ENCODE measurements around the gene SPP1.

The SPP1 gene

GRCh38 chr4:87953826-87954225, 21.7 kb upstream of the SPP1 start:
- DNase-seq (ENCODE audit: low read depth in 2 of 2) = no peak

- DNase-seq (ENCODE audit: low read depth in 2 of 2) = no peak
Measured at GRCh38 chr4:87956501-87956900, 19.0 kb upstream of the SPP1 start.

- no peak for DNase-seq (ENCODE audit: low read depth in 2 of 2)
Measured at GRCh38 chr4:87957061-87957460, 18.5 kb upstream of the SPP1 start.

DNA sequence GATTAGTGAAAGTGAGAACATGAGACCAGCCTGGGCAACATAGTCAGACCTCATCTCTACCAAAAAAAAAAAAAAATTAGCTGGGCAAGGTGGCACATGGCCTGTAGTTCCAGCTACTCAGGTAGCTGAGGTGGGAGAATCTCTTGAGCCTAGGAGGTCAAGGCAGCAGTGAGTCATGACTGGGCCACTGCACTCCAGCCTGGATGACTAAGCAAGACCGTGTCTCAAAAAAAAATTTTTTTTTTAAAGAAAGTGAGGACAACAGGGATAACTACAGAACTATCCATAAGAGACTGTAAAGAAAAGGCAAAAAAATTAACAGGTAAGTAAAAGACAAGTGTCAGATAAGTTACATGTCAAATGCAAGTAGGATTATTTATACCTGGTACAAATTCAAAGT, 13.5 kb upstream of the SPP1 start:
- DNase-seq (ENCODE audit: low read depth in 2 of 2) = no peak

DNA sequence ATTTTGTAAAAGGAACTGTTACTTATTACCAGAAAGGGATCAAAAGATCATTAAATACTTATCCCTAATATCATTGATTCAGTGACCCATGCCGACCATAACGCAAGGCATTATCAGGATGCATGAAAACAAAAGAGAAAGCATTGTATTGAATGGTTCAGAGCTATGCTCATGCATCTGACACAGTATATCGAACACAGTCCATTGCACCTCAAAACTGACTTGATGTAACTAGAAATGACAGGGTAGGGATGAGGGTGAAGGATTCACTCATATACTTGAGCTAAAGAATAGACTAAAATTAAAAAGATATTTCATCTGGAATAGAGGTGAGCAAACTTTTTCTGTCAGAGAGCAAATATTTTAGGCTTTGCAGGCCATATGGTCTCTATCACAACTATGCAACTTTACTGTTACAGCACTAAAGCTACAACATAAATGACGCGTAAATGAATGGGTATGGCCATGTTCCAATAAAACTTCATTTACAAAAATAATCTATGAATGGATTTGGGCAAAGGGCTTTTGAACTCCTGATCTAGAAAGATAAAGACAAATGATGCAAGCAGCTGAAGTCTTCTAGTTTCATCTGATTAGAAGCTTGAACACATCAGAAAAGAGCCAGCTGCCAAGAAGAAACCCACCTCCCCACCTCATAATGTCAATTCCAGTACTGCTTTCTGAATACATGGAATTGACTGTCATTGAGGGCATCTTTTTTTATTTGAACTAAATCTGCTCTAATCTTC, 12.9 kb upstream of the SPP1 start:
- no peak for DNase-seq (ENCODE audit: low read depth in 2 of 2)

DNA sequence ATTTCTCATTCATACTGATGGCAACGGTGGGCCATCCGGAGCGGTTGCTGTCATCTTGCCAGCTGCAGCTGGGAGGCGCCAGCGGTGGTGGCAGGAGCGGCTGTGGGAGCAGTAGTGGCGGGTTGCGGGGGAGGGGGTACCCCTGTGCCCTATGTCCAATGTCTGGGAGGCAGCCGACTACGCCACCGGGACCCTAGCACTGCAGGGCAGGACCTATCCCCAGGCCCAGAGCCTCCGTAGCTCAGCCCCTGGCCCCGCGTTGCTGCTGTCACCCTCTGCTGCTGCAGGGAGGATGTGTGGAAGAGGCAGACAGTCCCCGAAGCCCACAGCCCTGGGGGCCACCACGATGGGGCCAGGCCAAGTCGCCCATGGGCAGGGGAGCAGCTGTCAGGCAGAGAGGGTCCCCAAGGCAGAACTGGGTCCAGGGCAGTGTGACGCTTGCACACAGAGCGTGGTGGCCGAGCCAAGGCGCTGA, 10.0 kb upstream of the SPP1 start:
- no peak for DNase-seq (ENCODE audit: low read depth in 2 of 2)

GRCh38 chr4:87966095-87966496, 9.4 kb upstream of the SPP1 start:
- DNase-seq (ENCODE audit: low read depth in 2 of 2) = no peak

DNA sequence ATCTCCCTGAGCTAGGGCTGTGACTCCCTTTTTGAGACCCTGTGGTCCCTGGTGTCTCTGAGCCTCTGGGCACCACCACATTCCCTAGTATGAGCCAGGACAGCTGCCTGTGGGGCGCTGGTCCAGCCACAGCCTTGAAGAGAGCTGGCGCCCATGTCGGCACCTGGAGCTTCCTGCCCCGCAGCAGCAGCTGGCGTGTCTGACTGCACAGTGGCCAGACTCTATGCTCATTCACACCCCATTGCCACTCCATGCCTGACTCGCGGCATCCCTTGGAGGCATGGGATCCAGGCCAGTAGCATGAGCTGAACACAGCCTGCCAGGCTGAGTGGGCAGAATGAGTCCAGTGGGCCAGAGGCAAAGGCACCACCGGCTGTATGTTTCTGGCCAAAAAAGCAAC, 8.3 kb upstream of the SPP1 start:
- DNase-seq (ENCODE audit: low read depth in 2 of 2) = no peak

- DNase-seq (ENCODE audit: low read depth in 2 of 2) = no peak
Measured at GRCh38 chr4:87970121-87970520, 5.4 kb upstream of the SPP1 start.

- no peak for DNase-seq (ENCODE audit: low read depth in 2 of 2)
Measured at GRCh38 chr4:87971866-87972265, 3.6 kb upstream of the SPP1 start.

GRCh38 chr4:87973283-87974169, 2.0 kb upstream of the SPP1 start:
- DNase-seq (ENCODE audit: low read depth in 2 of 2) = peak; percentile 5 to 6

DNA sequence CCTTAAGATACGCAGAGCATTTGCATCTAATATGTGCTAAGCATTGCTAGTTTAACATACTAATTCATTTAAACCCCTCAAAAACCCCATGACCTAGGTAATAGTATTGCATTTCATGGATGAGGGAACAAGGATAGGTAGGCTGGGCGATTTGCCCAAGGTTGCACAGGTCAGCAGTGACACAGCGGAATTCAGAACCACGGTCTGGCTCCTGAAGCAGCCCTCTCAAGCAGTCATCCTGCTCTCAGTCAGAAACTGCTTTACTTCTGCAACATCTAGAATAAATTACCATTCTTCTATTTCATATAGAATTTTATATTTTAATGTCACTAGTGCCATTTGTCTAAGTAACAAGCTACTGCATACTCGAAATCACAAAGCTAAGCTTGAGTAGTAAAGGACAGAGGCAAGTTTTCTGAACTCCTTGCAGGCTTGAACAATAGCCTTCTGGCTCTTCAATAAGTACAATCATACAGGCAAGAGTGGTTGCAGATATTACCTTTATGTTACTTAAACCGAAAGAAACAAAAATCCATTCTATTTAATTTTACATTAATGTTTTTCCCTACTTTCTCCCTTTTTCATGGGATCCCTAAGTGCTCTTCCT, 555 bp upstream of the SPP1 start:
- DNase-seq (ENCODE audit: low read depth in 2 of 2) = no peak

DNA sequence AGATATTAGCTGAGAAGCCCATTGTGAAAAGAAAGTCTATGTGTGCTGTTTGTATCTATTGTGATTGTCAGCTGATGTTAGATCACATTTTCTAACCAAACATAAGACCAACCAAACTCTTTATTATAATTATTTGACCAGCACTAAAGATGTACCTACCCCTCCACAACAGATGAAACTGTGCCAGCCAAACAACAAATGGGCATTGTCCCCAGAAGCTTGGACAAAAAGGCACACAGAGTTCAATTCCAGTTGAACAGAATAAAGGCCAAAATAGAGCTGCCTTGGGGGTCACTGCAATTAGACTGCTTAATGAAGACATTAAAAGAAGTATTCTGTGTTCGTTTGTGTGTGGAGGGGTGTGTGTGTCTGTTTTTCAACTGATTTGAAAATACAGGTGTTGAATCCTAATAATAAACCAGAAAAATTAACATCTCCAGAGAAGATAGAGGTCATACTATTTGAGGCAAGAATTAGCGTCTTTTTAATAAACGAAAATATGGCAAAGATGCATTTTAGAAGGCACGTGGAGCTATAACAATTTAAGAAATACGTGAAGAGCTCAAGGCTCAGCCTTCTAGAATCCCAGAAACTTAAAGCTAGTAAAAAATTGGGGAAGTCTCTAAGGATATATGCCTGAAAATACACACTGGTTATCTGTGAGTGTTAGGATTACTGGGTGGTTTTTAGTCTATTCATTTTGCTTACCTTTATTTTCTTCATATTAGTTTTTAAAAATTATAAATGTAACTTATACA, 2.2 kb downstream of the SPP1 start:
- DNase-seq (ENCODE audit: low read depth in 2 of 2) = no peak

DNA sequence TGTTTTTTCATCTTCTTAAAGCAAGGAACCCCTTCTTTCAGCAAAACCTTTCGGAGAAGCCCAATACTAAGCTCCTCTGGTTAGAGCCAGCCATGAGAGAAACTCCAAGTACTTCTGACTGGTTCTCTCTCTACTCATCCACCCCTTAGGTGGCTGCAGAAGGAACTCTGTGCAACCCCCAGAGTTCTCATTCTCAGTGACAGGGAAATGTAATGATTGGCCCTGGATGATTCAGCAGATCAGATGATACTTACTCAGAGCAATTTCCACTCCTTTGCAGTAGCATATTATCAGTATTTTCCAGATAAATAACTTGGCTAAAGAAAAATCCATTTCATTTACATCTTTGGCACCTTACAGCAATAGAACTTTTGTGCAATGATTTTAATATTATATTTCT, 3.2 kb downstream of the SPP1 start:
- DNase-seq (ENCODE audit: low read depth in 2 of 2) = no peak

DNA sequence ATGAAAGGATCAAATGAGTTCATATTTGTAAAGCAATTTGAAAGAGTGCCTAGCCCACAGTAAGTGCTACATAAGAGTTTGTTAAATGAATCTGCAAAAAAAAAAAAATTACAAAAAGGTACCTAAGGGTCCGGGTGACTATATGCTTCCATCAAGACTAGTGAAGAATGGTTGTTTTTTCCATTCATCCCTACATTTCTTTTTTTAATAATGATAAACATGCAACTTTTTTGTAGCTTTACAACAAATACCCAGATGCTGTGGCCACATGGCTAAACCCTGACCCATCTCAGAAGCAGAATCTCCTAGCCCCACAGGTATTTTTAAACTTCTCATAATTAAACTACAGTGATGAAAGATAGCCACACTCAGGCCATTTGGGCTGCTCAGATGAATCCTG, 4.3 kb downstream of the SPP1 start:
- DNase-seq (ENCODE audit: low read depth in 2 of 2) = no peak

- no peak for DNase-seq (ENCODE audit: low read depth in 2 of 2)
Measured at GRCh38 chr4:87981486-87981885, 6.0 kb downstream of the SPP1 start.

- no peak for DNase-seq (ENCODE audit: low read depth in 2 of 2)
Measured at GRCh38 chr4:87982036-87982435, 6.5 kb downstream of the SPP1 start.

DNA sequence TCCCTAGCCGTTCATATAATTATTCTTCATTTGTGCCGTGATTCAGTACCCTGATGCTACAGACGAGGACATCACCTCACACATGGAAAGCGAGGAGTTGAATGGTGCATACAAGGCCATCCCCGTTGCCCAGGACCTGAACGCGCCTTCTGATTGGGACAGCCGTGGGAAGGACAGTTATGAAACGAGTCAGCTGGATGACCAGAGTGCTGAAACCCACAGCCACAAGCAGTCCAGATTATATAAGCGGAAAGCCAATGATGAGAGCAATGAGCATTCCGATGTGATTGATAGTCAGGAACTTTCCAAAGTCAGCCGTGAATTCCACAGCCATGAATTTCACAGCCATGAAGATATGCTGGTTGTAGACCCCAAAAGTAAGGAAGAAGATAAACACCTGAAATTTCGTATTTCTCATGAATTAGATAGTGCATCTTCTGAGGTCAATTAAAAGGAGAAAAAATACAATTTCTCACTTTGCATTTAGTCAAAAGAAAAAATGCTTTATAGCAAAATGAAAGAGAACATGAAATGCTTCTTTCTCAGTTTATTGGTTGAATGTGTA, 7.0 kb downstream of the SPP1 start:
- no peak for DNase-seq (ENCODE audit: low read depth in 2 of 2)

- no peak for DNase-seq (ENCODE audit: low read depth in 2 of 2)
Measured at GRCh38 chr4:87983996-87984395, 8.5 kb downstream of the SPP1 start.

DNA sequence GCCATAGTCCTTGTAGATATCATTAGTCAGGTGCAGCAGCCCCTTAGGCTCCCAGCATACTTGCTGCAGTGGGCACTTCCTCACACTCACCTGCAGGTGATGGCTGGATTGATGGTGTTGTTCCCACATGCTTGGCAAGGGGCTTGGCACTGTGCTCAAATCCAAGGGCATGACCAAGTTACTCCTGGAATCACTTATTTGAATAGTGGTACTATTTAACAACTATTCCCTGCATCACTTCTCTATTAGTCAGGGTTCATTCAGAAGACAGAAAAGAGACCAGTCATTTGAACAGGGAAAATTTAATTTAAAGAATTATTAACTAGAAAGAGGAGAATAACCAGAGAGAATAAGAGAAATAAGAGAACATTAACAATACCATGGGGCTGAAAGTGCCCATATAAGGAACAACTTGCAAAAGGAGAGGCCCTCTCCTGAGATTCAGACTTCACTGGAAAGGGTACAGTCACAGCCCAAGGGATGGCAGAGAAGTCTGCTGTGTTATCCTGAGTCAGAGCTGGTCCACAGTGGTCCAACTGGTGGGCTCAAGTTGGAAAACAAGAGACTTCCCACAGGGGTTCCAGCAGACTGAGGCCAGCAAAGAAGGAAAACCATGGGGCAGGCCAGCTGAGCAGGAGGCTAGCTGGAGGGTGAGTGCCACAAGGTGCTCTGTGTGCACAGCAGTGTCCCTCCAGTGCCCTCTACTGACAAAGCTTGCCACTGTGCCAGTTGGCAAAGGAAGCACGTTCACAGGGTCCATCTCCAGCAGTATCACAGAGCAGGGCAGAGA, 9.8 kb downstream of the SPP1 start:
- no peak for DNase-seq (ENCODE audit: low read depth in 2 of 2)

GRCh38 chr4:87985887-87986200, 10.3 kb downstream of the SPP1 start:
- DNase-seq (ENCODE audit: low read depth in 2 of 2) = no peak

Data from stimulated activated CD4-positive, alpha-beta T cell treated with anti-CD3 and anti-CD28 coated beads, Interleukin-1b, Interleukin-23, amount 100 ng/mL, for 4 hours (primary cell).